LoVo (cell line): ENCODE data around the gene DPM2.

Experiments used
- DNase-seq: peaks from one replicate; pipeline ENCODE4 v3.0.0-alpha.2; 2016; ENCODE audit warnings: low spot score

Gene DPM2, protein sequence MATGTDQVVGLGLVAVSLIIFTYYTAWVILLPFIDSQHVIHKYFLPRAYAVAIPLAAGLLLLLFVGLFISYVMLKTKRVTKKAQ

GRCh38 chr9:127937388-127938297, at the start of gene DPM2:
Gene DPM2 (minus strand): TSS chr9:127937854. CDS start chr9:127937820, 34 bp downstream.
- DNase-seq = peak; percentile 81

GRCh38 chr9:127987103-127987614, 49.5 kb upstream of the DPM2 start:
- DNase-seq = peak; percentile 22

- DNase-seq = no peak
Observed at GRCh38 chr9:127985011-127985410, 47.4 kb upstream of the DPM2 start.

DNA sequence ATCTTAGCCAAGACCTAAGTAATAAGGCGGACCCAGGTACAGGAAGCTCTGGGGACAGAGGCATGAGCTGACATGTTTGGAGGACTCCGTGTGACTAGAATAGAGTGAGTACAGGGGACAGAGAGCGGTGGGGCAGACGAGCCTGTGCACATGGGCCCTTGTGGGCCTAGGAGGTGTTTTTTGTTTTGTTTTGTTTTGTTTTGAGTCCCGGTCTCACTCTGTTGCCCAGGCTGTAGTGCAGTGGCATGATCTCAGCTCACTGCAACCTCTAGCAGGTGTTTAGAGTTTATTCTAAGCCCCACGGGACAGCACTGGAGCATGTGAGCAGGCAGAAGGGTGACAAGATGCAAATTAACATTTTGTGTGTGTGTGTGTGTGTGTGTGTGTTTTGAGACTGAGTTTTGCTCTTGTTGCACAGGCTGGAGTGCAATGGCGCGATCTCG, 46.2 kb upstream of the DPM2 start:
- DNase-seq = no peak

- no peak for DNase-seq
Observed at GRCh38 chr9:127982912-127983311, 45.3 kb upstream of the DPM2 start.

- no peak for DNase-seq
Observed at GRCh38 chr9:127981559-127982121, 44.0 kb upstream of the DPM2 start.

DNA sequence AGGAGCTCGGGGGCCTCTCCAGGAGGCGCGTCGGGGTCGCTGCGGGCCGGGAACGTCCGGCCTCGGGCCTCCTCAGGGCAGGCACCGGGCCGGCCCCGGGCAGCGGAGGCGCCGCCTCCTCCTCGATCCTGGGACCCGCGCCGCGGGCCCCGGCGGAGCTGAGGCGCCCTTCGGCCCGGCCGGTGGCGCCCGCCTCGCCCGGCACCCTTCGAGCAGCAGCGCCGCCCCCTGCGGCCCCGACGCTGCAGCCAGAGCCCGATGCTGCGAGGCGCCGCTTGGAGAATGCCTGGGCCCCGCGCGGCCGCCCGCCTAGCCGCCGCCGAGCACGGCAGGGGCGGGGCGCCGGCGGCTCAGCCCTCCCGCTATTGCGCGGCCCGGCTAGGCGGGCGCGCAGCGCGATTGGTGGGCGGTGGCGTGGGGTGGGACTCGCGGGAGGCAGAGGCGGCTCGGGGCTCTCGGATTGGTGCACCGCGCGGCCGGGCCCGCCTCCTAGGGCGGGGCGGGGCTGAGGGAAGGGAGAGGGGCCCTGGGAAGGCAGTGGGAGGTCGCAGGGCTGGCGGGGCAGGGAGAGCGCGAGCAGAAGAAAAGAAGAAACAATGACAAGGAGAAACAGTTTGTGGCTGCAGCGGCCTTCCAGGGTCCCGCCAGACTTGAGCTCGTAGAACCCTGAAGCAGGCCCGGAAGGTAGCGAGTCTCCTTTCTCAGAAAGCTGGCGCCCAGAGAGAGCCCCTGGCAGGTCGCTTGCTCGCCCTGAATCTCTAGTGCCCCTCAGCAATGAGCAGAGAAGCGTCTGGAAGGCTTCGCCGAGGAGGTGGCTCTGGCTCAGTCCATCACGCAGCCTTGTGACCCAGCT, 43.3 kb upstream of the DPM2 start, which contains the start of gene EEIG1:
TSS of gene EEIG1 (minus strand) at position 284 of the 853 bp plus-strand sequence. CDS start 852 bp downstream, outside the sequence.
- peak; percentile 92 for DNase-seq

DNA sequence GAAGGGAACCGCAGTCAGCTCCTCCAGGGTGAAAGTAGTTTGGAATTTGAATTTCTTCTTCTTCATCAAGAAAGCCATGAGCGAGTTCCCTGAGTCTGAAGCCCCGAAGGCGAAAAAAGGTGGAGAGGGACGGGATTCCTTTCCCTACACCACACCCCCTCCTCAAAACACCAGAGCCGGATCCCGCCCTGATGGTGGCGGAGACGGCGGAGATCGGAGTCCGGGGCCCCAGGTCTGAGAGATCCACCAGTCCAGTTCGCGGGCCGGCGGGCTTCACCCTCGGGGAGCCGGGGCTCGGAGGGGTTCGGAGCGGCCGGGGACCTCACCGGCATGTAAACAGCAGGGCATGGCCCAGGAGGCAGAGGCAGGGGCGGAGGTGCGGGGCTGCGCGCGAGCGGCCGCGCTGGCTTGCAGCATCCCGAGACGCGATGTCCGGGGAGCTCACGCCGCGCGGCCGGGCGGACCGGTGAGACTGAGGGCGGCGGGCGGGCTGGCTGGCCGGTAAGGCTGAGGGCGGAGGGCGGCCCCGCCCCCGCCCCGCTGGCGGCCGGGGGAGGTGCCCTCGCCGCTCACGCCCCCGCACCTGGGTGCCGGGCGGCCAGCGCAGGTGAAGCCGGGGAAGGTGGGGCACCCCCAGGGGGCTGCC, 42.5 kb upstream of the DPM2 start:
- peak; percentile 55 for DNase-seq

DNA sequence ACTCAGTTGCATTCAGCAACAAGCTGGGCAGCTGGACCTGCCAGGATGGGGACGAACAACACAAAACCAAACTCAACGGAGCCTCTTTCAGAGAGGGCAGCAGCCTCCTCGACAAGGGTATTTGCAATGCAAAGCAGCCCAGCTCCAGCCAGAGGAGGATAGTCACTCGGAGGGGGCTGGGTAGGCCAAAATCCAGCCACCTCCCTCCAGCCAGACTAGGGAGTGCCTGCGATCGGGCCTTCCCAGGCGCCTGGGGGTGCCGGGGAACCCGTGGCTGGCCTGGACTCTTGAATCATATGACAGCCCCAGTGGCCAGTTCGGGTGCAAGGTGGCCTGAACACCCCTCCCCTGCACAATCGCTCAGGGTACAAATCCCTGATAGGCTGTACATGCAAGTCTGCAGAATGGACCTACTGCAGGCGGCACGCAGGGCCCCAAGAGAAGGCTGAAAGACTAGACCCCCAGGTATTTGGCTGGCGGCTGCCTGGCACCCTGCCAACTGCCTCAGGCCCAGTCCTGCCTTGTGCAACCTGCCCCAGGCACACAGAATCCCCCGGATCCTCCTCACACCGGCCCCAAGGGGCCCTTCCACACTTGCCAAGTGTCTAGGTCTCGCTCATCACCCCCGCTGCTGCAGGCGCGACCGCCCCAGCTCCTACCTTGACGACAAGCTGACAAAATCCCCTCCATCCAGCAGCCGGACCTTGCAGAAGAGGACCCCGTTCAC, 41.8 kb upstream of the DPM2 start:
- DNase-seq = no peak

DNA sequence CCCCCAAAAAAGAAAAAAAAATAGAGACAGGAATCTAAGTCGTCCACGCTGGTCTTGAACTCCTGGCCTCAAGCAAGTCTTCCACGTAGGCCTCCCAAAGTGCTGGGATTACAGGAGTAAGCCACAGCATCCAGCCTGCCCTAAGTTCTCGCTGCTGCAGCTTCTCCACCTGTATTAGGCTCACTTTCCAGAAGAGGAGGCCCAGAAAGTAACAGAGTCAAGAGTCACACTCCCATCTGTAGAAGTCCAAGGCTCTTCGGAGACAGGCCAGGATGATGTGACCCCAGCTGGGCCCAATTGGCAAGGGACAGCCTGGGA, 41.3 kb upstream of the DPM2 start:
- DNase-seq = no peak

GRCh38 chr9:127977884-127978647, 40.4 kb upstream of the DPM2 start:
- DNase-seq = no peak

DNA sequence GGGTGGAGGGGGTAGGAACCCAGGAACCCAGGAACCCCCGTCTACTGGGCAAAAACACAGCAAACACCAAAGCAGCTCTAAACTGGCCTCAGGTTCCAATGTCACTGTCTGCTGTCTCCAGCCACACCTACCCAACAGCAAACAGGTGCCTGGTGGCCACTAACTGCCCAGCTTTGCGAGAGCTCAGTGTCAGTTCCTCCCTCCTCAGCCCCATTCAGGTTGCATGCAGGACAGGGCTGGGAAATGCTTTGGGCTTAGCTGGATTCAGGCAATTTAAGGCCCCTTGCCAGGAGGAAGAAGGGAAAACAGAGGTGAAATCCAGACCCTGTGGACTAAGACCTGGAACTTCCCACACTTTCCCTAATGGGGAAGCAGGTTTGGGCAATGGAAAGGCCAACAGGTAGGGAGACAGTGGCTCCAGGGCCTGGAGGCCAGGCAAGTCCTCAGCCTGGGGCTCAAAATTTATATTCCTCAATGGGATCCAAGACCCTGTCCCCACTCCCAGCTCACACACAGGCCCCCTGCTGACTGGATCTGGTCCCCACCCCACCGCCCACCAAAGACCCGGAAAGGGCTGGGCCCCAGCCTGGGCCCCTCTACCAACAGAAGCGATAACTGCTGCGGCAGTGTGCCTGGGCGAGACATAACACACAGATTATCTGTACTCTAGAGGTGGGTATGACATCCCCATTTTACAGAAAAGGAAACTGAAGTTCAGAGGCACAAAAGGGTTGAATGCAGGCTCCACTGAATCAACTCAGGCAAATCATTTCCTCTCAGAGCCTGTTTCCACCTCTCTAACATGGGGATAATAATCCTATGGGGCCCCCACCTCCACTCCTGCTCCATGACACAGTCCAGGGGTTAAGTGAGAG, 39.6 kb upstream of the DPM2 start:
- no peak for DNase-seq

GRCh38 chr9:127976498-127976897, 38.8 kb upstream of the DPM2 start:
- DNase-seq = no peak

GRCh38 chr9:127975376-127976315, 38.0 kb upstream of the DPM2 start:
- DNase-seq = no peak

- DNase-seq = no peak
Observed at GRCh38 chr9:127974769-127975261, 37.2 kb upstream of the DPM2 start.

- no peak for DNase-seq
Observed at GRCh38 chr9:127974001-127974768, 36.5 kb upstream of the DPM2 start.
